ENCODE results near the gene STIM1.

The STIM1 gene

GRCh38 chr11:3925513-3925912 lies 70.0 kb downstream of the STIM1 start:
- DNase-seq: no peak

- DNase-seq: no peak
Observed at GRCh38 chr11:3926458-3927095, 71.1 kb downstream of the STIM1 start.

GRCh38 chr11:3927129-3927796 lies 71.8 kb downstream of the STIM1 start:
- no peak for DNase-seq

- DNase-seq: no peak
Observed at GRCh38 chr11:3929232-3929631, 73.8 kb downstream of the STIM1 start.

- no peak for DNase-seq
Observed at GRCh38 chr11:3929649-3930048, 74.2 kb downstream of the STIM1 start.

GRCh38 chr11:3932698-3933097 lies 77.2 kb downstream of the STIM1 start:
- DNase-seq: no peak

GRCh38 chr11:3933165-3933628 lies 77.7 kb downstream of the STIM1 start:
- no peak for DNase-seq

- DNase-seq: no peak
Observed at GRCh38 chr11:3934658-3935057, 79.2 kb downstream of the STIM1 start.

GRCh38 chr11:3936517-3936916 lies 81.1 kb downstream of the STIM1 start:
- no peak for DNase-seq

GRCh38 chr11:3939211-3939610 lies 83.7 kb downstream of the STIM1 start:
- DNase-seq: no peak

GRCh38 chr11:3939651-3940190 lies 84.3 kb downstream of the STIM1 start:
- DNase-seq: no peak

- peak; percentile 46 for DNase-seq
Observed at GRCh38 chr11:3942160-3942955, 86.9 kb downstream of the STIM1 start.

GRCh38 chr11:3942956-3943497 lies 87.6 kb downstream of the STIM1 start:
- DNase-seq: no peak

GRCh38 chr11:3944198-3944597 lies 88.7 kb downstream of the STIM1 start:
- DNase-seq: no peak

- DNase-seq: no peak
Observed at GRCh38 chr11:3946455-3947017, 91.1 kb downstream of the STIM1 start.

GRCh38 chr11:3947061-3947460 lies 91.6 kb downstream of the STIM1 start:
- DNase-seq: peak; percentile 69

- DNase-seq: peak; percentile 39
Observed at GRCh38 chr11:3949125-3949524, 93.7 kb downstream of the STIM1 start.

GRCh38 chr11:3950996-3951660 lies 95.7 kb downstream of the STIM1 start:
- peak; percentile 38 for DNase-seq

- DNase-seq: no peak
Observed at GRCh38 chr11:3952715-3953114, 97.3 kb downstream of the STIM1 start.

GRCh38 chr11:3953327-3953726 lies 97.9 kb downstream of the STIM1 start:
- no peak for DNase-seq

GRCh38 chr11:3954448-3955298 lies 99.2 kb downstream of the STIM1 start:
- DNase-seq: no peak
